WTC11 (cell line): ENCODE results near the gene RCE1. TPM values are rescaled to one million over a fixed set of nuclear protein-coding genes. Genes with fewer than 3 reads are reported as not detected.
A peak's percentile ranks its signal among the peaks of the same experiment; 100 is the strongest.

Experiments used
- ATAC-seq: fragments of 200-7000 bp; cut with Tn5 transposase; 2 replicates; pipeline ENCODE4 v1.10.0; 2021; ENCODE audit warnings: mild to moderate bottlenecking, moderate library complexity
- CTCF ChIA-PET: fragments of 300-600 bp; sonication (Branson Sonifier 250); formaldehyde crosslinking; loops from one replicate; lab custom pipeline; 2021; ENCODE audit warnings: antibody characterized with exemption; lab: Charles Lee
- POLR2A ChIA-PET: fragments of 350-600 bp; sonication (Branson Sonifier 250); formaldehyde crosslinking; loops from one replicate; lab custom pipeline; 2021; ENCODE audit warnings: antibody characterized with exemption; lab: Charles Lee
- DNase-seq: peaks from one replicate; pipeline ENCODE4 v3.0.0; 2021; ENCODE audit warnings: low spot score
- H3K27ac Mint-ChIP-seq: 2 replicates; pipeline ENCODE4 v1.8.0; 2021; ENCODE audit warnings: mixed read lengths
- H3K27me3 Mint-ChIP-seq: 2 replicates; pipeline ENCODE4 v1.8.0; 2021; ENCODE audit warnings: low read depth, mild to moderate bottlenecking, moderate library complexity, mixed read lengths
- H3K36me3 Mint-ChIP-seq: 2 replicates; pipeline ENCODE4 v1.8.0; 2021; ENCODE audit warnings: mixed read lengths
- H3K4me1 Mint-ChIP-seq: 2 replicates; pipeline ENCODE4 v1.8.0; 2022; ENCODE audit warnings: mixed read lengths
- H3K4me3 Mint-ChIP-seq: 2 replicates; pipeline ENCODE4 v1.8.0; 2021; ENCODE audit warnings: mild to moderate bottlenecking, moderate library complexity, mixed read lengths
- H3K9me3 Mint-ChIP-seq: 2 replicates; pipeline ENCODE4 v1.8.0; 2021; ENCODE audit warnings: mixed read lengths
- ATF1 ChIP-seq: sonication (generic); formaldehyde crosslinking; IDR thresholded peaks from 2 replicates; pipeline ENCODE4 v1.8.1; 2023; ENCODE audit warnings: mild to moderate bottlenecking, moderate library complexity, missing genetic modification reagents
- CREM ChIP-seq: sonication (generic); formaldehyde crosslinking; IDR thresholded peaks from 2 replicates; pipeline ENCODE4 v1.8.1; 2022; ENCODE audit warnings: mild to moderate bottlenecking, missing genetic modification reagents, moderate library complexity
- FOXP1 ChIP-seq: sonication (generic); formaldehyde crosslinking; IDR thresholded peaks from 2 replicates; pipeline ENCODE4 v1.8.0; 2022; ENCODE audit warnings: missing genetic modification reagents, mild to moderate bottlenecking, moderate library complexity, borderline replicate concordance
- GABPB1 ChIP-seq: sonication (generic); formaldehyde crosslinking; IDR thresholded peaks from 2 replicates; pipeline ENCODE4 v1.8.1; 2023; ENCODE audit warnings: mild to moderate bottlenecking, missing genetic modification reagents
- GRHL2 ChIP-seq: fragments of 250-450 bp; sonication (Bioruptor Pico); IDR thresholded peaks from 2 replicates; pipeline ENCODE4 v1.8.0; 2022; ENCODE audit warnings: mild to moderate bottlenecking, moderate library complexity; ENCODE audit not compliant: insufficient replicate concordance, severe bottlenecking
- GTF2I ChIP-seq: fragments of 250-450 bp; sonication (Bioruptor Pico); conservative IDR thresholded peaks from 2 replicates; pipeline ENCODE4 v1.4.0; 2021; ENCODE audit warnings: mild to moderate bottlenecking
- JAZF1 ChIP-seq: fragments of 250-450 bp; sonication (Bioruptor Pico); IDR thresholded peaks from 2 replicates; pipeline ENCODE4 v1.9.0; 2021; ENCODE audit warnings: moderate library complexity, mild to moderate bottlenecking, inconsistent platforms
- MAX ChIP-seq: sonication (generic); formaldehyde crosslinking; IDR thresholded peaks from 2 replicates; pipeline ENCODE4 v1.8.0; 2022; ENCODE audit warnings: mild to moderate bottlenecking, missing genetic modification reagents
- NFATC4 ChIP-seq: fragments of 250-450 bp; sonication (Bioruptor Pico); IDR thresholded peaks from 2 replicates; pipeline ENCODE4 v1.9.0; 2021; ENCODE audit warnings: mild to moderate bottlenecking
- PRRX2 ChIP-seq: fragments of 250-450 bp; sonication (Bioruptor Pico); IDR thresholded peaks from 2 replicates; pipeline ENCODE4 v1.8.0; 2021; ENCODE audit warnings: mild to moderate bottlenecking
- RELA ChIP-seq: sonication (generic); formaldehyde crosslinking; IDR thresholded peaks from 2 replicates; pipeline ENCODE4 v1.8.1; 2022; ENCODE audit warnings: missing genetic modification reagents, mild to moderate bottlenecking, borderline replicate concordance
- RORB ChIP-seq: fragments of 250-450 bp; sonication (Bioruptor Pico); IDR thresholded peaks from 2 replicates; pipeline ENCODE4 v1.9.0; 2021; ENCODE audit warnings: mild to moderate bottlenecking
- SMAD4 ChIP-seq: sonication (generic); formaldehyde crosslinking; IDR thresholded peaks from 2 replicates; pipeline ENCODE4 v1.8.0; 2022; ENCODE audit warnings: mild to moderate bottlenecking, missing genetic modification reagents
- SOX15 ChIP-seq: fragments of 250-450 bp; sonication (Bioruptor Pico); IDR thresholded peaks from 2 replicates; pipeline ENCODE4 v1.9.0; 2021; ENCODE audit warnings: mild to moderate bottlenecking
- SP1 ChIP-seq: sonication (generic); formaldehyde crosslinking; conservative IDR thresholded peaks from 2 replicates; pipeline ENCODE4 v1.8.1; 2022; ENCODE audit warnings: missing genetic modification reagents
- ZBTB21 ChIP-seq: sonication (generic); formaldehyde crosslinking; IDR thresholded peaks from 2 replicates; pipeline ENCODE4 v1.8.1; 2023; ENCODE audit warnings: mild to moderate bottlenecking, missing genetic modification reagents, borderline replicate concordance
- ZNF416 ChIP-seq: fragments of 250-450 bp; sonication (Bioruptor Pico); IDR thresholded peaks from 2 replicates; pipeline ENCODE4 v1.9.0; 2021; ENCODE audit warnings: mild to moderate bottlenecking, inconsistent platforms
- total RNA-seq: library from RNA; stranded (reverse); gene quantifications from 3 replicates; pipeline ENCODE4 v1.2.3, GENCODE V29; 2021
- TF ChIP-seq, protein P1 (sequence below): sonication (generic); formaldehyde crosslinking; IDR thresholded peaks from 2 replicates; pipeline ENCODE4 v1.8.0; 2022; ENCODE audit warnings: mild to moderate bottlenecking, missing genetic modification reagents
- TF ChIP-seq, protein P2 (sequence below): sonication (generic); formaldehyde crosslinking; IDR thresholded peaks from 2 replicates; pipeline ENCODE4 v1.8.1; 2022; ENCODE audit warnings: mild to moderate bottlenecking, missing genetic modification reagents, moderate library complexity, borderline replicate concordance
- TF ChIP-seq, protein P3 (sequence below): fragments of 250-450 bp; sonication (Bioruptor Pico); conservative IDR thresholded peaks from 2 replicates; pipeline ENCODE4 v1.9.0; 2021; ENCODE audit warnings: mild to moderate bottlenecking
- TF ChIP-seq, protein P4 (sequence below): sonication (generic); formaldehyde crosslinking; IDR thresholded peaks from 2 replicates; pipeline ENCODE4 v1.8.0; 2023; ENCODE audit warnings: missing genetic modification reagents, mild to moderate bottlenecking, borderline replicate concordance

Gene RCE1
- total RNA-seq, 1 experiment from 2014 or later, result 34.6 TPM

DNA sequence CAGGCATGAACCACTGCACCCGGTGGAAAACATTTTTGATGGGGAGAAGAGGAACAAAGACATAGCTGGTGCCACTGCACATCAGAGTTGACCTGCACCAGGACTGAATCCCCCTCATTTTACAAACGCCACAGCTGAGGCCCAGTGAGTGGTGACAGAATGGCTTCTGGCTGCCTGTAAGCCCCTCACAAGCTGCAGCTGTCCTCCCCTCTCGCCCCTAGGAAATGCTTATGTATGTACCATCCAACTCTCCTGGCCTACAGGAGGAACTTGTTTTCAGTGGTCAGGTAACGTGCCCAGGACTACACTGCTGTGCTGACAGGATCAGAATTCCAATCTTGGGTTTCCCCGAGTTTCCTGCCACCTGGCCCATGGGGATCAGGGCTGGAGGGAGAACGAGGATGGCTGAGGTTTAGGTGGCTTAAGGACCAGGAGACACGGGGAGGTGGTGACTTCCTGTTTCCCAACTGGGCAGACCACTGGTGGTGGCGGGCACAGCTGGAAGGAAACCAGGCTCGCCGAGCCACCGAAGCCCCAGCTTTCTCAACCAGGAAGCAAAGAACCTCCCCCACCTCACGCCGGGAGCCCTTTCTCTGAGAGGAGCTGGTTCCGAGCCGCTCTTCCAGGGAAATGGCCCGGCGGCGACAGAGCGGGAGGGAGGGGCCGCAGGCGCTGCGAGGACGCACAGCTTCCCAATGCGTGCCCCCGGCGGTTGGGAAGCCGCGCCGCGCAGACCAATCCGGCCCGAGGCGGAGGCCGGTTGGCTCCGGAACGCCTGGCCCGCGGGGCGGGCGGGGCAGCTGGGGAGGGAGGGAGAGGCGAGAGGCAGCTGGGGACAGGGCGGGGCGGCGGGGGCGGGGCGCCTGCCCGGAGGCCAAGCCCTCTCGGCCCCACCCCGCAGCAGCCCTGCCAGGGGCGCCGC lies 12.6 kb downstream of the RCE1 start (continued):
- TF ChIP-seq, protein P1, sequence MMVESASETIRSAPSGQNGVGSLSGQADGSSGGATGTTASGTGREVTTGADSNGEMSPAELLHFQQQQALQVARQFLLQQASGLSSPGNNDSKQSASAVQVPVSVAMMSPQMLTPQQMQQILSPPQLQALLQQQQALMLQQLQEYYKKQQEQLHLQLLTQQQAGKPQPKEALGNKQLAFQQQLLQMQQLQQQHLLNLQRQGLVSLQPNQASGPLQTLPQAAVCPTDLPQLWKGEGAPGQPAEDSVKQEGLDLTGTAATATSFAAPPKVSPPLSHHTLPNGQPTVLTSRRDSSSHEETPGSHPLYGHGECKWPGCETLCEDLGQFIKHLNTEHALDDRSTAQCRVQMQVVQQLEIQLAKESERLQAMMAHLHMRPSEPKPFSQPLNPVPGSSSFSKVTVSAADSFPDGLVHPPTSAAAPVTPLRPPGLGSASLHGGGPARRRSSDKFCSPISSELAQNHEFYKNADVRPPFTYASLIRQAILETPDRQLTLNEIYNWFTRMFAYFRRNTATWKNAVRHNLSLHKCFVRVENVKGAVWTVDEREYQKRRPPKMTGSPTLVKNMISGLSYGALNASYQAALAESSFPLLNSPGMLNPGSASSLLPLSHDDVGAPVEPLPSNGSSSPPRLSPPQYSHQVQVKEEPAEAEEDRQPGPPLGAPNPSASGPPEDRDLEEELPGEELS (CRISPR knock-in tag), result peak; percentile 29; the same call in 1 of the 2 replicates
- no peak for TF ChIP-seq SOX15 (CRISPR knock-in tag)
- TF ChIP-seq, protein P2, sequence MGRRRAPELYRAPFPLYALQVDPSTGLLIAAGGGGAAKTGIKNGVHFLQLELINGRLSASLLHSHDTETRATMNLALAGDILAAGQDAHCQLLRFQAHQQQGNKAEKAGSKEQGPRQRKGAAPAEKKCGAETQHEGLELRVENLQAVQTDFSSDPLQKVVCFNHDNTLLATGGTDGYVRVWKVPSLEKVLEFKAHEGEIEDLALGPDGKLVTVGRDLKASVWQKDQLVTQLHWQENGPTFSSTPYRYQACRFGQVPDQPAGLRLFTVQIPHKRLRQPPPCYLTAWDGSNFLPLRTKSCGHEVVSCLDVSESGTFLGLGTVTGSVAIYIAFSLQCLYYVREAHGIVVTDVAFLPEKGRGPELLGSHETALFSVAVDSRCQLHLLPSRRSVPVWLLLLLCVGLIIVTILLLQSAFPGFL, result no peak

DNA sequence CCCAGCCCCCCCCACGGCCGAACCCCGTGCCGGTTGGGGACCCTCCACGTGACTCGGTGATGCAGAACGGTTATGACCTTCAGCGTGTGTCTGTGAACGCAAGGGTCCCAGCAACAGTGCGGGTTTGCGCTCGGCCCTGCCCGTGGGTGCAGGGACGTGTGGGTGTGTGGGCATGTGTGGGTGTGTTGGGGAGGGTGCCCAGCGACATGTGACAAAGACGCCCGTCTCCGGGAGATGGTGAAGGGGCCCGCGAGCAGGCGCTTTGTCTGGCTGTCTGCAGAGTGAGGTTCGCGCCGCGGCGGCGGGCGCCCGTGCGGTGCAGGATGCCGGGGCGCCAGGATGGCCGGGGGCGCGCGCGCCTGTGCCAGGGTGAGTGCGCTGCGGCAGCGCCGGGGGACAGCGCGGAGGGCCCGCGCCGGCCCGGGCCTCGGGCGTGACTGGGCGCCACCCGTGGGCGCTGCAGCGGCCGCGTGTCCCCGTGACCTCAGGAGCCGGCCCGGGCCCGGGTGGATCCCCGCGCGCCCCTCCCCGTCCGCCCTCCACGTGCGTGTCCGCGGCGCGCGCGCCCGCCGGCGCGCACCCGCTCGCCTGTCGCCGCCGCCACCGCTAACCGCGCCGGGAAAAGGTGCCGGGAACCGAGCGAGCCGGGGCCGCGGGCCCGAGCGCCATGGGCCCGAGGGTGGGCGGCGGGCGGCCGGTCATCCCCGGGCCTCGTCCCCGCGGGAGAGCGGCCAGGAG lies 13.4 kb downstream of the RCE1 start, which contains the start of gene LRFN4:
LRFN4 (plus strand) TSS at position 569 of the 738 bp plus-strand sequence. CDS start 681 bp downstream, outside the sequence.
- Mint-ChIP-seq H3K4me3 (peak within 1 kb of the TSS; percentile 87), H3K27me3 (no peaks in the 10 kb centered on the region), H3K9me3 (no peaks in the 10 kb centered on the region), H3K36me3 (no peaks in the 10 kb centered on the region), H3K27ac (peak within 1 kb of the TSS; percentile 99), H3K4me1 (peaks cover 17% of the 10 kb centered on the region)
- POLR2A ChIA-PET, result interaction anchor here (0.5 to 2.6 kb wide), 10 partner anchors 8 to 240 kb away, joined by 3 to 17 read pairs (median 5); partner anchors contain the start of genes PC, RBM14, RBM4 and RBM4B
- CTCF ChIA-PET, result interaction anchor here (0.6 to 3.1 kb wide), 14 partner anchors 13 to 363 kb away, joined by 3 to 25 read pairs (median 5); partner anchors contain the start of genes C11orf86, PC, RBM4B and RCE1
- ATAC-seq (peak; percentile 23), DNase-seq (peak; percentile 61)
- TF ChIP-seq GTF2I (CRISPR knock-in tag) (no peak), CREM (CRISPR knock-in tag) (no peak), PRRX2 (CRISPR knock-in tag) (no peak), ATF1 (CRISPR knock-in tag) (no peak), FOXP1 (no peak; the same call in 1 of the 2 replicates), ZBTB21 (peak; percentile 14; the same call in 1 of the 2 replicates), MAX (CRISPR knock-in tag) (peak; percentile 70; the same call in 1 of the 2 replicates), RELA (CRISPR knock-in tag) (0 out of 2 replicates have a peak, but pooled peaks have one; percentile 39), GABPB1 (CRISPR knock-in tag) (no peak), SP1 (CRISPR knock-in tag) (no peak), NFATC4 (CRISPR knock-in tag) (no peak), JAZF1 (CRISPR knock-in tag) (no peak), RORB (CRISPR knock-in tag) (no peak), SMAD4 (no peak), GRHL2 (no peak), ZNF416 (CRISPR knock-in tag) (0 out of 2 replicates have a peak, but pooled peaks have one; percentile 14)
- TF ChIP-seq, protein P3, sequence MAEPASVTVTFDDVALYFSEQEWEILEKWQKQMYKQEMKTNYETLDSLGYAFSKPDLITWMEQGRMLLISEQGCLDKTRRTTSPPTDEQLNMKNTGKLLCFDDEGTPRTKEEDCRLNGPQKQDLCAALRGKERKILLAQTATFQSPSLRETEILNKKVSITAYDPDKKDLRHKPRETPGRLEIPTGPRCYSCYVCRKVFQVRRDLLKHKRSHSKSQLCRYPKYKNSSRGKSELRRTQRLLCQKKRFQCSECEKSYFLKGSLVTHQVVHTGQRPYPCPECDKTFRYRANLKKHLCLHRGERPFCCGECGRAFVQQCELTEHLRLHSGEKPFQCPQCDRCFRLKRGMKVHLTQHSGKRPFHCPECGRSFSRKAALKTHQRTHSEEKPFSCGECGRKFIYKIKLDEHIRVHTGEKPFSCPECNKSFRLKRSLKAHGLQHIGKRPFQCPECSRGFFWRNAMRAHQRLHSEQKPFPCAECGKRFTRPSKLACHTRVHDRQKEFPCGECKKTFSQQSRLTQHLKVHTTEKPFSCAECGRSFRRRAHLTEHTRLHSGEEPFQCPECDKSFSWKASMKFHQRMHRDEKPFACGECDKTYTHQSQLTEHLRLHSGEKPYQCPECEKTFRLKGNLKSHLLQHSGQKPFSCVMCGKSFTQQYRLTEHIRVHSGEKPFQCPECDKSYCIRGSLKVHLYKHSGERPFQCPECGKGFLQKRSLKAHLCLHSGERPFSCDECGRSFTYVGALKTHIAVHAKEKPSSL (CRISPR knock-in tag), result no peak
- TF ChIP-seq, protein P1 (CRISPR knock-in tag), result peak; percentile 51; the same call in 1 of the 2 replicates
- TF ChIP-seq, protein P4, sequence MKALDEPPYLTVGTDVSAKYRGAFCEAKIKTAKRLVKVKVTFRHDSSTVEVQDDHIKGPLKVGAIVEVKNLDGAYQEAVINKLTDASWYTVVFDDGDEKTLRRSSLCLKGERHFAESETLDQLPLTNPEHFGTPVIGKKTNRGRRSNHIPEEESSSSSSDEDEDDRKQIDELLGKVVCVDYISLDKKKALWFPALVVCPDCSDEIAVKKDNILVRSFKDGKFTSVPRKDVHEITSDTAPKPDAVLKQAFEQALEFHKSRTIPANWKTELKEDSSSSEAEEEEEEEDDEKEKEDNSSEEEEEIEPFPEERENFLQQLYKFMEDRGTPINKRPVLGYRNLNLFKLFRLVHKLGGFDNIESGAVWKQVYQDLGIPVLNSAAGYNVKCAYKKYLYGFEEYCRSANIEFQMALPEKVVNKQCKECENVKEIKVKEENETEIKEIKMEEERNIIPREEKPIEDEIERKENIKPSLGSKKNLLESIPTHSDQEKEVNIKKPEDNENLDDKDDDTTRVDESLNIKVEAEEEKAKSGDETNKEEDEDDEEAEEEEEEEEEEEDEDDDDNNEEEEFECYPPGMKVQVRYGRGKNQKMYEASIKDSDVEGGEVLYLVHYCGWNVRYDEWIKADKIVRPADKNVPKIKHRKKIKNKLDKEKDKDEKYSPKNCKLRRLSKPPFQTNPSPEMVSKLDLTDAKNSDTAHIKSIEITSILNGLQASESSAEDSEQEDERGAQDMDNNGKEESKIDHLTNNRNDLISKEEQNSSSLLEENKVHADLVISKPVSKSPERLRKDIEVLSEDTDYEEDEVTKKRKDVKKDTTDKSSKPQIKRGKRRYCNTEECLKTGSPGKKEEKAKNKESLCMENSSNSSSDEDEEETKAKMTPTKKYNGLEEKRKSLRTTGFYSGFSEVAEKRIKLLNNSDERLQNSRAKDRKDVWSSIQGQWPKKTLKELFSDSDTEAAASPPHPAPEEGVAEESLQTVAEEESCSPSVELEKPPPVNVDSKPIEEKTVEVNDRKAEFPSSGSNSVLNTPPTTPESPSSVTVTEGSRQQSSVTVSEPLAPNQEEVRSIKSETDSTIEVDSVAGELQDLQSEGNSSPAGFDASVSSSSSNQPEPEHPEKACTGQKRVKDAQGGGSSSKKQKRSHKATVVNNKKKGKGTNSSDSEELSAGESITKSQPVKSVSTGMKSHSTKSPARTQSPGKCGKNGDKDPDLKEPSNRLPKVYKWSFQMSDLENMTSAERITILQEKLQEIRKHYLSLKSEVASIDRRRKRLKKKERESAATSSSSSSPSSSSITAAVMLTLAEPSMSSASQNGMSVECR (CRISPR knock-in tag), result 0 out of 2 replicates have a peak, but pooled peaks have one; percentile 33
